Measurements from ENCODE around the gene IQCH.

GRCh38 chr15:67462875-67463274 is 208.3 kb downstream of the IQCH start:
- TF ChIP-seq CTCF (IDR thresholded peaks at IDR 0.05) (no peak), EP300 (IDR thresholded peaks at IDR 0.05) (no peak), POLR2A (IDR thresholded peaks at IDR 0.05) (no peak)
